CD4-positive, alpha-beta memory T cell (primary cell): ENCODE data around the gene MISP. TPM values are rescaled to one million over a fixed set of nuclear protein-coding genes. Genes with fewer than 3 reads are reported as not detected.

Source experiments
- CTCF ChIA-PET: fragments of 350-600 bp; sonication (Branson Sonifier 250); formaldehyde crosslinking; loops from one replicate; lab custom pipeline; 2021; ENCODE audit warnings: inconsistent platforms; ENCODE audit not compliant: partially characterized antibody; lab: Charles Lee
- POLR2A ChIA-PET: fragments of 350-600 bp; sonication (Branson Sonifier 250); formaldehyde crosslinking; loops from one replicate; lab custom pipeline; 2021; ENCODE audit not compliant: partially characterized antibody; lab: Charles Lee
- DNase-seq, 5 donors: peaks; one replicate each; pipeline versions ENCODE4 v3.0.0 to v3.0.0-alpha.2; 2020 to 2022; ENCODE audit warnings: mixed read lengths in 1 of 5
- H3K27ac ChIP-seq: one replicate; pipeline ENCODE4 v1.7.0; 2013; ENCODE audit warnings: low read depth, low read length
- H3K27me3 ChIP-seq: 2 replicates; pipeline ENCODE4 v1.7.0; 2013; ENCODE audit warnings: mild to moderate bottlenecking, low read length, moderate library complexity; ENCODE audit not compliant: insufficient read depth
- H3K36me3 ChIP-seq: 2 replicates; pipeline ENCODE4 v1.7.0; 2013; ENCODE audit warnings: mild to moderate bottlenecking, low read length, moderate library complexity; ENCODE audit not compliant: insufficient read depth
- H3K4me1 ChIP-seq: 2 replicates; pipeline ENCODE4 v1.7.0; 2013; ENCODE audit warnings: mild to moderate bottlenecking, low read length, moderate library complexity; ENCODE audit not compliant: insufficient read depth
- H3K4me3 ChIP-seq, 2 donors: one replicate each; pipeline ENCODE4 v1.7.0; 2013; ENCODE audit warnings: low read length in 2 of 2, mild to moderate bottlenecking in 1 of 2
- H3K9me3 ChIP-seq, 2 donors: one replicate each; pipeline ENCODE4 v1.7.0; 2013; ENCODE audit warnings: low read length in 2 of 2, control low read depth in 1 of 2; ENCODE audit not compliant: control insufficient read depth in 1 of 2
- H3K27ac Mint-ChIP-seq, 7 donors: one replicate each; pipeline ENCODE4 v1.8.0; 2020 to 2021; ENCODE audit warnings: mixed read lengths in 7 of 7, mild to moderate bottlenecking in 6 of 7, inconsistent platforms in 3 of 7, moderate library complexity in 3 of 7
- H3K27me3 Mint-ChIP-seq, 2 donors: one replicate each; pipeline ENCODE4 v1.8.0; 2020 to 2021; ENCODE audit warnings: mixed read lengths in 2 of 2
- H3K36me3 Mint-ChIP-seq, 2 donors: one replicate each; pipeline ENCODE4 v1.8.0; 2020 to 2021; ENCODE audit warnings: mixed read lengths in 2 of 2, inconsistent platforms in 1 of 2, mild to moderate bottlenecking in 1 of 2
- H3K4me1 Mint-ChIP-seq, 4 donors: one replicate each; pipeline ENCODE4 v1.8.0; 2020 to 2021; ENCODE audit warnings: mixed read lengths in 4 of 4, mild to moderate bottlenecking in 1 of 4
- H3K4me3 Mint-ChIP-seq, 8 donors: one replicate each; pipeline ENCODE4 v1.8.0; 2020 to 2021; ENCODE audit warnings: mixed read lengths in 8 of 8, mild to moderate bottlenecking in 7 of 8, moderate library complexity in 6 of 8, inconsistent platforms in 3 of 8
- H3K9me3 Mint-ChIP-seq, 8 donors: one replicate each; pipeline ENCODE4 v1.8.0; 2020 to 2021; ENCODE audit warnings: mixed read lengths in 8 of 8, mild to moderate bottlenecking in 5 of 8, inconsistent platforms in 3 of 8, moderate library complexity in 1 of 8
- intact Hi-C: fragments of 100-400 bp; cut with micrococcal nuclease; formaldehyde crosslinking; loops from one replicate; pipeline ENCODE4 v1.15.1; 2023
- polyA plus RNA-seq, 2 donors: library from polyadenylated mRNA; unstranded; fragments of 300-500 nt; fragmentation: Illumina TruSeq; gene quantifications; one replicate each; pipeline ENCODE4 v1.2.3, GENCODE V29; 2021
- total RNA-seq, 2 experiments: library from RNA; stranded (reverse); gene quantifications; one replicate each; pipeline ENCODE4 v1.2.3, GENCODE V29; 2021

MISP gene
- total and polyA plus RNA-seq, 4 experiments from 2014 or later, result not detected

DNA sequence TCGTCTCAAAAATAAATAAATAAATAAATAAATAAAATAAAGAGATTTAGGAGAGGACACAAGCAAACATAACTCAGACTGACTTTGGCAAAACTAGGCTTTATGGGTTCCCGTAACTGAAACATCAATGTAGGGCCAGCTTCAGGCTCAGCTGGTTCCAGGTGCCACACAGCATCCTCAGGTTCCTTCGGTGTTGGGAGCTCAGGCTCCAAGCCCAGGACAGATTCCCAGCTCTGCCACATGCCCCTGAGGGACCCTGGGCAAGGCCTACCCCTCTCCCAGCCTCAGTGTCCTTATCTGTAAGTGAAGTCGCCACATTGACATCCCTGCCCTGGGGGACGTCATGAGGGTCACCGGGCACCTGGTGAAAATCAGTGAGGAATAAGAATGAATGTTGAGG, 18.7 kb downstream of the MISP start:
- no peak overlapping the region for H3K27ac ChIP-seq
- no peaks in the 10 kb centered on the region for H3K36me3 Mint-ChIP-seq

DNA sequence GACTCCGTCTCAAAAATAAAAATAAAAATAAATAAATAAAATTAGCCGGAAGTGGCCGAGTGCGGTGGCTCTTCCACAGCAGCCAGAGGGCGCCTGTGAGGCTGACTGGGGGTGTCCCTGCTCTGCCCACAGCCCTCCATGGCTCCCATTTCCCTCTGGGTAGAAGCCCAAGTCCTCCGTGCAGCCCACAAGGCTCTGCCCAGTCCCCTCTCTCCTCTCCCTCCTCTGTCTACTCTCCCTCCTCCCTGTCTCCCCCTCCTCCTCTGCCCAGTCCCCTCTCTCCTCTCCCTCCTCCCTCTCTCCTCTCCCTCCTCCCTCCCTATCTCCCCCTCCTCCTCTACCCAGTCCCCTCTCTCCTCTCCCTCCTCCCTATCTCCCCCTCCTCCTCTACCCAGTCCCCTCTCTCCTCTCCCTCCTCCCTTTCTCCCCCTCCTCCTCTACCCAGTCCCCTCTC, 20.4 kb downstream of the MISP start:
- no peaks in the 10 kb centered on the region for H3K36me3 Mint-ChIP-seq
- Histone ChIP-seq H3K4me1 (no peaks in the 10 kb centered on the region), H3K9me3 (no peaks in the 10 kb centered on the region), H3K27me3 (no peaks in the 10 kb centered on the region), H3K4me3 (no peak overlapping the region), H3K27ac (no peak overlapping the region), H3K36me3 (no peaks in the 10 kb centered on the region)
- DNase-seq, result peak in 3 of 5 donors; percentile 15 to 18 (median 17)
- intact Hi-C loops, result loop anchor here (2.0 kb wide), 1 partner anchor 91 kb away; no protein-coding TSS in a partner anchor
- no peak overlapping the region for H3K27ac Mint-ChIP-seq
- H3K9me3 Mint-ChIP-seq, result no peaks in the 10 kb centered on the region
- peaks cover 0 to 4% (median 2%) of the 10 kb centered on the region in 4 donors for H3K4me1 Mint-ChIP-seq
- ChIA-PET POLR2A (no interaction called here), CTCF (interaction anchor here (1.2 to 2.5 kb wide), 2 partner anchors 85 to 92 kb away, joined by 5 to 15 read pairs; no protein-coding TSS in a partner anchor)
- H3K4me3 Mint-ChIP-seq, result no peak overlapping the region
- H3K27me3 Mint-ChIP-seq, result peaks cover 4% of the 10 kb centered on the region in 2 donors

More for the DNA sequence above, 18.7 kb downstream of the MISP start:
- Histone ChIP-seq H3K36me3 (no peaks in the 10 kb centered on the region), H3K27me3 (no peaks in the 10 kb centered on the region), H3K4me3 (no peak overlapping the region), H3K4me1 (no peaks in the 10 kb centered on the region), H3K9me3 (no peaks in the 10 kb centered on the region)
- H3K4me1 Mint-ChIP-seq, result peaks cover 0 to 4% (median 2%) of the 10 kb centered on the region in 4 donors
- intact Hi-C loops, result loop anchor here (1.0 to 2.0 kb wide), 4 partner anchors 88 to 215 kb away; partner anchors contain the start of gene WDR18
- peaks cover 4% of the 10 kb centered on the region in 2 donors for H3K27me3 Mint-ChIP-seq
- CTCF ChIA-PET, result interaction anchor here (0.5 to 2.5 kb wide), 9 partner anchors 27 to 430 kb away, joined by 3 to 19 read pairs (median 4); partner anchors contain the start of genes CFD, PTBP1 and RNU6-9
- no peaks in the 10 kb centered on the region for H3K9me3 Mint-ChIP-seq
- POLR2A ChIA-PET, result no interaction called here
- no peak for DNase-seq
- H3K4me3 Mint-ChIP-seq, result peak overlapping the region in 1 of 8 donors; percentile 20
- no peak overlapping the region for H3K27ac Mint-ChIP-seq

DNA sequence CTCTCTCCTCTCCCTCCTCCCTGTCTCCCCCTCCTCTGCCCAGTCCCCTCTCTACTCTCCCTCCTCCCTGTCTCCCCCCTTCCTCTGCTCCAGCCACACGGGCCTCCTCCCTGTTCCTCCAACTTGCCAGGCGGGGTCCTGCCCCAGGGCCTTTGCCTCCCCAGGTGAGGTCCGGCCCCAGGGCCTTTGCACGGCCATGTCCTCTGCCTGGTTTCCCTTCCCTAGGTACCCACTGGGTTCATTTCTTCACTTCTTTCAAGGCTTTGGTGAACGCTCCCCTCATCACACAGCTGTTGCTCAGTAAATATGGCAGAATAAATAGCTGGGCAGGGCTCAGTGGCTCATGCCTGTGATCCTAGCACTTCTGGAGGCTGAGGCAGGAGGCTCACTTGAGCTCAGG, 21.2 kb downstream of the MISP start:
- peaks cover 0 to 4% (median 2%) of the 10 kb centered on the region in 4 donors for H3K4me1 Mint-ChIP-seq
- no peaks in the 10 kb centered on the region for H3K9me3 Mint-ChIP-seq
- H3K27ac Mint-ChIP-seq, result peak overlapping the region in 1 of 7 donors; percentile 21
- no peaks in the 10 kb centered on the region for H3K36me3 Mint-ChIP-seq
- ChIA-PET CTCF (interaction anchor here (1.1 kb wide), 1 partner anchor 210 kb away, joined by 3 read pairs; no protein-coding TSS in a partner anchor), POLR2A (no interaction called here)
- Histone ChIP-seq H3K27ac (no peak overlapping the region), H3K4me3 (no peak overlapping the region), H3K4me1 (no peaks in the 10 kb centered on the region), H3K27me3 (no peaks in the 10 kb centered on the region), H3K36me3 (no peaks in the 10 kb centered on the region), H3K9me3 (no peaks in the 10 kb centered on the region)
- intact Hi-C loops, result no loop called here
- H3K27me3 Mint-ChIP-seq, result peaks cover 2 to 4% of the 10 kb centered on the region in 2 donors
- no peak overlapping the region for H3K4me3 Mint-ChIP-seq
- DNase-seq, result no peak

DNA sequence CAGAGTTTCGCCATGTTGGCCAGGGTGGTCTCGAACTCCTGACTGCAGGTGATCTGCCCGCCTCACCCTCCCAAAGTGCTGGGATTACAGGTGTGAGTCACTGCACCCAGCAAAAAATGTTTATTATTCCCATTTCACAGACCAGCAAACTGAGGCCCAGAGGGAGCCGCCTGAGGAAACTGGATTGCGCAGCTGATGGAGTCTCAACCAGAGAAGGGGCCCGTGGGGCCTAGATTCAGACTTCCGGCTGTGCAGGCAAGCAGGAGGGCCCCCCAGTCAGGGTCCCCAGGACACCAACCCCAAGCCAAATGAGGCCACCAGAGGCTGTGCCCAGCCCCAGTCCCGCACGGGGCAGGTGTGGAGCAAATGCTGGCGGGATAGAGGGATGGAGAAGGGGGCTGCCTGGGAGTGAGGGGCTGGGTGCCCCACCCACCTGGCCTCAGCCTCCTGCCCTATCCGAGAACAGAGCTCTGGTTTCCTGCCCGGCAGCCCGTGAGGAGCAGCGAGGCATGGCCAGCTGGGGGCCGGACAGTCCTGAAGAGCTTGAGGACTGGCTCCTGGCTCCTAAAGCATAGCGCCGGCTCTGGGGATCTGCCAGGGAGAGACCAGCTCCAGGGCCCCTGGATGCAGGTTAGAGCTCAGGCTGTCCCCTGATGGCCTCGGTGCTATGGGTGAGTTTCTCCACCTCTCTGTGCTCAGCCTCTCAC, 22.0 kb downstream of the MISP start:
- DNase-seq, result no peak
- ChIA-PET CTCF (interaction anchor here (1.1 to 2.2 kb wide), 2 partner anchors 10 to 209 kb away, joined by 3 to 4 read pairs; no protein-coding TSS in a partner anchor), POLR2A (no interaction called here)
- Mint-ChIP-seq H3K4me3 (no peak overlapping the region), H3K27ac (no peak overlapping the region), H3K4me1 (peaks cover 0 to 4% (median 2%) of the 10 kb centered on the region in 4 donors), H3K27me3 (peaks cover 2 to 4% of the 10 kb centered on the region in 2 donors), H3K9me3 (no peaks in the 10 kb centered on the region), H3K36me3 (no peaks in the 10 kb centered on the region)
- Histone ChIP-seq H3K9me3 (no peaks in the 10 kb centered on the region), H3K4me3 (no peak overlapping the region), H3K4me1 (no peaks in the 10 kb centered on the region), H3K36me3 (no peaks in the 10 kb centered on the region), H3K27me3 (no peaks in the 10 kb centered on the region), H3K27ac (no peak overlapping the region)
- intact Hi-C loops, result no loop called here

DNA sequence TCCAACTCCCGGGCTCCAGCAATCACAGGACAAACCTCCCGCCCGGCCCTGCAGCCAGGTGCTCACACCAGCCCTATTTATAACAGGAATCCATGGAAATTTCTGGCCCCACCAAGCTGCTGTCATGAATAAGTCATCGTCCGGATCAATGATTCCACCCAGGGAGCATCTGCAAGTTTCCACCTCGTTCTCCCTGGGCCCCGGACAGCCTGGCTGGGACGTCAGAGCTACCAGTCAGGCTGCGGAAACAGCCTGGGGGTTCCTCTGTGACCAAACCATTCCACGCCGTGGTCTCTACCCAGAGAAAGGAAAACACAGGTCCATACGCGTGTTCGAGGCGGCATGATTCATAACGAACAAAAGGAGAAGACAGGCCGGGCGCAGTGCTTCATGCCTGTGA, 25.6 kb downstream of the MISP start:
- no peak overlapping the region for H3K4me3 ChIP-seq
- H3K36me3 ChIP-seq, result no peaks in the 10 kb centered on the region
- Mint-ChIP-seq H3K9me3 (peaks cover 0 to 2% (median 0%) of the 10 kb centered on the region in 8 donors), H3K36me3 (no peaks in the 10 kb centered on the region), H3K27ac (no peak overlapping the region), H3K27me3 (peaks cover 1 to 3% of the 10 kb centered on the region in 2 donors), H3K4me1 (no peaks in the 10 kb centered on the region), H3K4me3 (no peak overlapping the region)
- no peak for DNase-seq
- no peaks in the 10 kb centered on the region for H3K4me1 ChIP-seq
- H3K27me3 ChIP-seq, result no peaks in the 10 kb centered on the region
- H3K9me3 ChIP-seq, result no peaks in the 10 kb centered on the region
- ChIA-PET CTCF (no interaction called here), POLR2A (interaction anchor here (0.7 kb wide), 1 partner anchor 62 kb away, joined by 3 read pairs; no protein-coding TSS in a partner anchor)
- H3K27ac ChIP-seq, result no peak overlapping the region
- intact Hi-C loops, result no loop called here

DNA sequence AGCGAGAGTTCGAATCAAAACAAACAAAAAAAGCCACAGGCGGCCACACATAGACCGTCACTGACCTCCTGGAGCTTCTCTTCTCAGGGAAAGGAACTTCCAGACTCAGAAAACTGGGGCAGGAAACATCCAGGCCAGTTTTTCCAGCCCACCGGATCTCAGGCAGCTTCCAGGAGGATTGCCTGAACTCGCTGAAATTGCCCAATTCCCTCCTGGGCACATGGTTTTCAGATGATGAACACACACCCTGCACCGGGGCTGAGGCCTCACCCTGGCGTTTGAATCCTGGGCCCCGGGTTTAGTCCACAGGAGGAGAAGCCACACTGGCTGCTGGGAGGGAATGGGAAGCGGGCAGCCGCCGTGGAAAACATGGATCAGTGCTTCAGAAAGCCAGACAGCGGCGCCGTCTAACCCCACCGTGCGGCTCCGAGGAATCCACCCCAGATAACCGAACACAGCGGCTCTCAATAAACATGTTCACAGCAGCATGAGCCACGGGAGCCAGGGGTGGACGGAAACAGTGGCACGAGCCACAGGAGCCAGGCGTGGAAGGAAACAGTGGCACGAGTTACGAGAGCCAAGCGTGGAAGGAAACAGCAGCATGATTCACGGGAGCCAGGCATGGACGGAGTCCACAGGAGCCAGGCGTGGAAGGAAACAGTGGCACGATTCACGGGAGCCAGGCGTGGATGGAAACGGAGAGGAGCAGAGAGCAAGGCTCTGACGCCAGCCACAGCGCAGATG, 28.2 kb downstream of the MISP start:
- peaks cover 0 to 2% (median 0%) of the 10 kb centered on the region in 8 donors for H3K9me3 Mint-ChIP-seq
- no peaks in the 10 kb centered on the region for H3K9me3 ChIP-seq
- H3K4me1 Mint-ChIP-seq, result no peaks in the 10 kb centered on the region
- no peak overlapping the region for H3K4me3 ChIP-seq
- no peaks in the 10 kb centered on the region for H3K27me3 ChIP-seq
- ChIA-PET CTCF (no interaction called here), POLR2A (no interaction called here)
- intact Hi-C loops, result no loop called here
- H3K36me3 Mint-ChIP-seq, result no peaks in the 10 kb centered on the region
- H3K27ac ChIP-seq, result no peak overlapping the region
- no peaks in the 10 kb centered on the region for H3K4me1 ChIP-seq
- no peak overlapping the region for H3K4me3 Mint-ChIP-seq
- peaks cover 0 to 3% of the 10 kb centered on the region in 2 donors for H3K27me3 Mint-ChIP-seq
- H3K27ac Mint-ChIP-seq, result no peak overlapping the region
- no peaks in the 10 kb centered on the region for H3K36me3 ChIP-seq
- DNase-seq, result no peak

DNA sequence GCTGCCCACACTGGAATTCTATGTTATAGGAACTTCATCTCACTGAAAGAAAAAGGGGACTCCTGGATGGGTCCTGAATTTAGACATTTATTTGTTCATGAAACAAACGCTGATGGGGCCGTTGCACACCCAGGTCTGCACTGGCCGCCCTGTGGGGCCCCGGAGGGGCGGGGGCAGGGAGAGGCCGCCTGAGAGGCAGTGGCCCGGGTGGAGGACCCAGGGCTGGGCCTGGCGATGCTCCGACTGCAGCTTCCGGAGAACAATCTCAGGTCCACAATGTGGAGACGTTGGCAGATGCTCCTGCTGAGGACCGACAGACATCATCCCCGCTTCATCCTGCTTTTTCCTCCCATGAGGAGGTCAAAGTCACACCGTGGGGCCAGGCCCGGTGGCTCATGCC, 30.0 kb downstream of the MISP start:
- DNase-seq, result no peak
- H3K27me3 ChIP-seq, result no peaks in the 10 kb centered on the region
- intact Hi-C loops, result no loop called here

More for the DNA sequence above, 30.0 kb downstream of the MISP start:
- Mint-ChIP-seq H3K36me3 (no peaks in the 10 kb centered on the region), H3K4me3 (no peak overlapping the region), H3K27ac (no peak overlapping the region), H3K9me3 (peaks cover 0 to 2% (median 0%) of the 10 kb centered on the region in 8 donors), H3K4me1 (no peaks in the 10 kb centered on the region), H3K27me3 (peaks cover 0 to 3% of the 10 kb centered on the region in 2 donors)
- ChIA-PET POLR2A (no interaction called here), CTCF (no interaction called here)
- H3K36me3 ChIP-seq, result no peaks in the 10 kb centered on the region
- H3K9me3 ChIP-seq, result no peaks in the 10 kb centered on the region
- no peaks in the 10 kb centered on the region for H3K4me1 ChIP-seq
- H3K4me3 ChIP-seq, result no peak overlapping the region
- no peak overlapping the region for H3K27ac ChIP-seq
